NT2/D1 (cell line): ENCODE measurements around the gene CD47.

ENCODE experiments used
- SUZ12 ChIP-seq: IDR thresholded peaks from 2 replicates; pipeline ENCODE4 v1.6.1; 2011; ENCODE audit not compliant: insufficient read length, insufficient read depth; ENCODE audit errors: extremely low read depth
- YY1 ChIP-seq: IDR thresholded peaks from 2 replicates; pipeline ENCODE4 v1.6.1; 2011; ENCODE audit not compliant: insufficient read length, insufficient read depth
- ZNF274 ChIP-seq: IDR thresholded peaks from 2 replicates; pipeline ENCODE4 v1.6.1; 2011; ENCODE audit warnings: mild to moderate bottlenecking, low read depth, low read length

DNA sequence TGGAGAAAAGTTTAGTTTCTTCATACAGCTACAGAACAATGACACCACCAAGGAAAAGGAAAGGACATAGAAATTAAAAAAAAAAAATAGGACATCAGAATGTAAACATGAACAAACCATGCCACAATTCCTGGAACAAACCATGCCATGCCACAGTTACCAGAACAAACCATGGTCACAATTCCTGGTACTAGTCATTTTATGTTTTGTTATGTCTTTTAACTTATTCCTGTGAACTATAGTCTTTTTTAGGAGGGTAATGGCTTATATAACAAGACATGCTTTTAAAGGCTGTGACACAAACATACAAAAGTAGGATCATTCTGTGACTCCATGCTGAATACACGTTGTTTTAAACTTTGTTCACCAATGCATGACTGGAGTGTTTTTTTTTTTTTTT, 42.8 kb downstream of the CD47 start:
- TF ChIP-seq ZNF274: no peak
- TF ChIP-seq SUZ12: no peak
- no peak for TF ChIP-seq YY1
